Dendritic cell treated with granulocyte-macrophage colony-stimulating factor and Interleukin-4, amounts not matched to agents 40 ng/mL and 50 ng/mL, for 4 days (primary cell): ENCODE results near the gene MYO1D.

Experiments
- H3K27ac Mint-ChIP-seq: one replicate; pipeline ENCODE4 v1.8.0; 2022; ENCODE audit warnings: mild to moderate bottlenecking, mixed read lengths
- H3K27me3 Mint-ChIP-seq: one replicate; pipeline ENCODE4 v1.8.0; 2022; ENCODE audit warnings: mild to moderate bottlenecking, mixed read lengths
- H3K36me3 Mint-ChIP-seq: one replicate; pipeline ENCODE4 v1.8.0; 2022; ENCODE audit warnings: low read depth, mixed read lengths
- H3K4me1 Mint-ChIP-seq: one replicate; pipeline ENCODE4 v1.8.0; 2022; ENCODE audit warnings: low read depth, mixed read lengths
- H3K4me3 Mint-ChIP-seq: one replicate; pipeline ENCODE4 v1.8.0; 2022; ENCODE audit warnings: mild to moderate bottlenecking, moderate library complexity, mixed read lengths
- H3K9me3 Mint-ChIP-seq: one replicate; pipeline ENCODE4 v1.8.0; 2022; ENCODE audit warnings: mixed read lengths
- intact Hi-C: fragments of 100-400 bp; cut with micrococcal nuclease; formaldehyde crosslinking; loops from one replicate; pipeline ENCODE4 v1.15.0; 2022

The MYO1D gene

GRCh38 chr17:32564325-32564724 lies 312.6 kb downstream of the MYO1D start:
- Mint-ChIP-seq H3K27ac (no peak overlapping the region), H3K36me3 (no peaks in the 10 kb centered on the region), H3K27me3 (peaks cover 5% of the 10 kb centered on the region), H3K4me1 (peaks cover 1% of the 10 kb centered on the region), H3K9me3 (no peaks in the 10 kb centered on the region), H3K4me3 (no peak overlapping the region)
- intact Hi-C loops, result no loop called here

DNA sequence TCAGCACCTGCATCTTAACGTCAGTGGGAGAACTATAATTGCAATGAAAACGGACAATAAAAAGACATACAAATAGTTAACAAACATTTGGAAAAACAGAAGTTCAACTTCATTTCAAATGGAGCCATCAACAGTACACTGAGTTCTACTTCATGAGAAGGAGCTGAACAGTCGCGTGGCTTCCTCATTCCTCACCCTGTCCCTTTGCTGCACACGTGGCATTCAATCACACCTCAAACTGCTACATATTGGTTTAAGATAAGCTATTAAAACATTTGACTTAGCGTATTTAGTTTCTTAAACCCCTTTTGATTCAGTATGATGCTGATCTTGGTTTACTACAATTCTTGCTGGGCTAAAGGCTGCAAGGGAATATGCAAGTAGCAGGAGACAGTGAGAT lies 313.3 kb downstream of the MYO1D start:
- H3K27ac Mint-ChIP-seq, result no peak overlapping the region
- H3K36me3 Mint-ChIP-seq, result no peaks in the 10 kb centered on the region
- peaks cover 5% of the 10 kb centered on the region for H3K27me3 Mint-ChIP-seq
- H3K4me1 Mint-ChIP-seq, result no peaks in the 10 kb centered on the region
- H3K4me3 Mint-ChIP-seq, result no peak overlapping the region
- no peaks in the 10 kb centered on the region for H3K9me3 Mint-ChIP-seq
- intact Hi-C loops, result no loop called here

GRCh38 chr17:32558997-32559650 lies 317.8 kb downstream of the MYO1D start:
- Mint-ChIP-seq H3K27ac (no peak overlapping the region), H3K27me3 (no peaks in the 10 kb centered on the region), H3K4me3 (no peak overlapping the region), H3K36me3 (no peaks in the 10 kb centered on the region), H3K9me3 (no peaks in the 10 kb centered on the region), H3K4me1 (no peaks in the 10 kb centered on the region)
- intact Hi-C loops, result no loop called here

- H3K9me3 Mint-ChIP-seq, result no peaks in the 10 kb centered on the region
- peaks cover 7% of the 10 kb centered on the region for H3K4me1 Mint-ChIP-seq
- no peaks in the 10 kb centered on the region for H3K27me3 Mint-ChIP-seq
- no peaks in the 10 kb centered on the region for H3K36me3 Mint-ChIP-seq
- no peak overlapping the region for H3K4me3 Mint-ChIP-seq
- no peak overlapping the region for H3K27ac Mint-ChIP-seq
- intact Hi-C loops, result no loop called here
Observed at GRCh38 chr17:32558326-32558955, 318.5 kb downstream of the MYO1D start.

GRCh38 chr17:32555611-32556310 lies 321.2 kb downstream of the MYO1D start:
- H3K27me3 Mint-ChIP-seq, result no peaks in the 10 kb centered on the region
- peaks cover 22% of the 10 kb centered on the region for H3K4me1 Mint-ChIP-seq
- no peak overlapping the region for H3K4me3 Mint-ChIP-seq
- no peaks in the 10 kb centered on the region for H3K36me3 Mint-ChIP-seq
- H3K9me3 Mint-ChIP-seq, result no peaks in the 10 kb centered on the region
- no peak overlapping the region for H3K27ac Mint-ChIP-seq
- intact Hi-C loops, result no loop called here

- Mint-ChIP-seq H3K36me3 (no peaks in the 10 kb centered on the region), H3K27me3 (no peaks in the 10 kb centered on the region), H3K4me3 (no peak overlapping the region), H3K27ac (no peak overlapping the region), H3K9me3 (no peaks in the 10 kb centered on the region), H3K4me1 (peaks cover 26% of the 10 kb centered on the region)
- intact Hi-C loops, result no loop called here
Observed at GRCh38 chr17:32553168-32553567, 323.8 kb downstream of the MYO1D start.

DNA sequence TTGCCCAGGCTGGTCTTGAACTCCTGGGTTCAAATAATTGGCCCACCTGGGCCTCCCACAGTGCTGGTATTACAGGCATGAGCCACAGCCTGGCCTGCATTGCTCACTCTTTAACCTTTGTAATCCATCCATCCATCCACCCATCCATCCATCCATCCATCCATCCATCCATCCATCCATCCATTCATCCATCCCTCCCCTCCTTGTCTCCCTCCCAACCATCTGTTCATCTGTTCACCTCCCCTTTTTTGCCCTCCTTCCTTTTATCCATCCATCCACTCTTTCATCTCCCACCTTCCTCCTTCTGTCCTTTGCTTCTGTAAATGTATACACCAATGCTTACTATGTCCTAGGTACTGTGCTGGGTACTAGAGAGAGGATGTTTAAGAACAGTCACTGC lies 324.6 kb downstream of the MYO1D start:
- Mint-ChIP-seq H3K9me3 (no peaks in the 10 kb centered on the region), H3K4me3 (no peak overlapping the region), H3K27me3 (no peaks in the 10 kb centered on the region), H3K4me1 (peaks cover 26% of the 10 kb centered on the region), H3K36me3 (no peaks in the 10 kb centered on the region), H3K27ac (no peak overlapping the region)
- intact Hi-C loops, result no loop called here

DNA sequence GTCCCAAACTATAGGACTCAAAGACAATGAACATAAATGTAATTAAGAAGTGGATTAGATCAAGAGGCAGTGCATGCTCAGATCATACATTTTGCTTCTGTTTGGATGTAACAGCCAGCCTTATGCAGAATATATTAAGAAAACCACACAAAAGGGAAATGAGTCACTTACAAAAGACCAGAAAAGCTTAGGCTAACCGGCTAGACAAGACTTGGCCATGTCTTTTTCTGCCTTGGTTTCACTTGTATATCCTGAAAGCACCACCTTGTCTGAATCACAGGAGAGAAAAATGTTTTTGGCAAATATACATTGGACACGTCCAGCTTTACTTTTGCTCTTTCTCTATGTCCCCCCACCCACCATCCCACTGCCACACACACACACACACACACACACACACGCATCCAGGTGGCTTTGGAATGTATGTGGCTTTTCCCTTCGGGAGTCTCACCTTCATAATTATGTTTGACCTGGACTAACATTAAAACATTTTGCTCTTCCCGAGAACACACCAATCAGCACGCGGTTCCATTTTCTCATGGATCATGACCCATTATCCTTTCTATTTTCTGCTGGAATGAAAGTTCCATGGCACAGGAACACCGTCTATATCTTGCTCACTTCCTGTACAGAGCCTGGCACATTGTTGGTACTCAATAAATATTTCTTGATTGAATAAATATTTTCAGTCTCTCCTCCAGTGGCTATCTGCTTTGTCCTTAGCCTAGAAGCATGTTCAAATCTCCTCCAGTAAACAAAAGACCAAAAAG lies 325.6 kb downstream of the MYO1D start:
- no peak overlapping the region for H3K27ac Mint-ChIP-seq
- H3K36me3 Mint-ChIP-seq, result no peaks in the 10 kb centered on the region
- peaks cover 26% of the 10 kb centered on the region for H3K4me1 Mint-ChIP-seq
- intact Hi-C loops, result no loop called here
- no peak overlapping the region for H3K4me3 Mint-ChIP-seq
- no peaks in the 10 kb centered on the region for H3K27me3 Mint-ChIP-seq
- H3K9me3 Mint-ChIP-seq, result no peaks in the 10 kb centered on the region

DNA sequence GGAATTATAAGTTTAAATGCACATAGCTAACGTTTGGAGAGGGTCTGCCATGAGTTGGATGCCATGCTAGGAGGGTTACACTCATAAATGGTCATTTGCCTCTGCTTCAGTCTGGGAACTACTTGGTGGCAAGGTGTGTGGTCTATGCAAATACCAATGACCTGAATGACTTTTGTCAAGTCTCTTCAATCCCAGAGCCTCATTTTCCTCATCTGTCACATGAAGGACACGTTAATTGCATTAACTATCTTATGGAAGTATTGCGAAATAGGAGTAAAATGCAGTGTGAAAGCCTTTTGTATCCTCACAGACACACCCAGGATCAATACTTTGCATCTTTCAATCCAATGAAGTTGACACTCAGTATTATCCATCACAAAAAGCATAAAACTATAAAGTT lies 327.4 kb downstream of the MYO1D start:
- Mint-ChIP-seq H3K27me3 (peaks cover 3% of the 10 kb centered on the region), H3K27ac (no peak overlapping the region), H3K4me3 (no peak overlapping the region), H3K9me3 (no peaks in the 10 kb centered on the region), H3K4me1 (peaks cover 26% of the 10 kb centered on the region), H3K36me3 (no peaks in the 10 kb centered on the region)
- intact Hi-C loops, result no loop called here

DNA sequence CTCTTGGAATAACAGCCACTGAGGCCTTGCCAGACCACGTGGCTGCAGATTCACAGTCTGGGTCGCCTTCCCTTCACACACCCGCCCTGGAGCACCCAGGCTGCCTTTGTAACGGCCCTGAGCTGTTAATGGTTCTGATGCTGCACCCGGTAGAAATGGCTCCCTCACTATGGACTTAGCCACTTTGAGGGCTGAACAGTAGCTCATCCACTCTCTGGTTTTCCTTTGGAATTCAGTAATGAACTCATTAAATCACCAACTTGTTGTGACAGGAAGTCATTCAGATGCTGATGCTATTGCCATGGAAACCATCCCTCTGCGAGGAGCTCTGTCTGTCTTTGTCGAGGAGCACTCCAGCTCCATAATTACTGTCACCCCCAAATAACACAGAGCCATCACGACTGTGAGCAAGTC lies 330.9 kb downstream of the MYO1D start:
- Mint-ChIP-seq H3K27ac (no peak overlapping the region), H3K4me3 (no peak overlapping the region), H3K27me3 (peaks cover 3% of the 10 kb centered on the region), H3K9me3 (no peaks in the 10 kb centered on the region), H3K4me1 (peaks cover 6% of the 10 kb centered on the region), H3K36me3 (no peaks in the 10 kb centered on the region)
- intact Hi-C loops, result no loop called here

- no peaks in the 10 kb centered on the region for H3K9me3 Mint-ChIP-seq
- no peak overlapping the region for H3K4me3 Mint-ChIP-seq
- no peak overlapping the region for H3K27ac Mint-ChIP-seq
- H3K4me1 Mint-ChIP-seq, result no peaks in the 10 kb centered on the region
- no peaks in the 10 kb centered on the region for H3K36me3 Mint-ChIP-seq
- intact Hi-C loops, result no loop called here
- H3K27me3 Mint-ChIP-seq, result peaks cover 3% of the 10 kb centered on the region
Observed at GRCh38 chr17:32542186-32542585, 334.7 kb downstream of the MYO1D start.

DNA sequence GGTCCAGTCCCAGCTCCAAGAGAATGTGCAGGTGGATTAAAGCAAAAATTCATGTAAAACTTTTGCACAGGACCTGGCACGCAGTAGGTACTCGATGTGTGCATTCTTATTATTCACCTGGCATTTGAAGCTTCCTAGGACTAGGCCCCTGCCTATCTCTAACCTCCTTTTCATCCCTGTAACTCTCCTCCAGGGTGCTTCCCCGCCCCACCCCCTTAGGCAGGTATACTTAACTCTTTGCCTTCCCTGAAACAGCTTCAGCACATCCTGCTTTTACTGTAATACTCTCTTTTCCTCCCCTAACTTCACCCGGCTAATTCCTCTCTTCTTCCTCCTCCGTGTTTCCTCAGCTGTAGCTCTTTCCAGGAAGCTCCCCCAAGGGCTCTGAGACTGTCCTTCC lies 335.3 kb downstream of the MYO1D start:
- intact Hi-C loops, result no loop called here
- no peak overlapping the region for H3K4me3 Mint-ChIP-seq
- peaks cover 3% of the 10 kb centered on the region for H3K27me3 Mint-ChIP-seq
- H3K4me1 Mint-ChIP-seq, result no peaks in the 10 kb centered on the region
- H3K9me3 Mint-ChIP-seq, result no peaks in the 10 kb centered on the region
- H3K36me3 Mint-ChIP-seq, result no peaks in the 10 kb centered on the region
- no peak overlapping the region for H3K27ac Mint-ChIP-seq

- Mint-ChIP-seq H3K4me3 (no peak overlapping the region), H3K9me3 (no peaks in the 10 kb centered on the region), H3K36me3 (no peaks in the 10 kb centered on the region), H3K27me3 (peaks cover 5% of the 10 kb centered on the region), H3K4me1 (no peaks in the 10 kb centered on the region), H3K27ac (no peak overlapping the region)
- intact Hi-C loops, result no loop called here
Observed at GRCh38 chr17:32536736-32537643, 339.9 kb downstream of the MYO1D start.
